T47D (cell line): ENCODE measurements around the gene ATP10A.
"Not testable (repeated sequence)": the region's sequence is repeated elsewhere in the genome, so short reads cannot be mapped to it uniquely, and the experiment has no call there.

Experiments
- DNase-seq, 2 experiments: peaks; one replicate each; pipeline versions ENCODE4 v3.0.0 to v3.0.0-alpha.2; 2011 to 2012; ENCODE audit warnings: low read depth in 1 of 2, low spot score in 1 of 2
- JUND ChIP-seq: IDR thresholded peaks from 2 replicates; pipeline ENCODE4 v1.6.1; 2012; ENCODE audit warnings: low read depth
- in situ Hi-C: cut with HindIII; loops from 2 replicates; pipeline ENCODE4 v1.10.0; 2016; ENCODE audit warnings: low sequenced_read_pairs, low pct_unique_long_range_greater_than_20kb

The ATP10A gene

DNA sequence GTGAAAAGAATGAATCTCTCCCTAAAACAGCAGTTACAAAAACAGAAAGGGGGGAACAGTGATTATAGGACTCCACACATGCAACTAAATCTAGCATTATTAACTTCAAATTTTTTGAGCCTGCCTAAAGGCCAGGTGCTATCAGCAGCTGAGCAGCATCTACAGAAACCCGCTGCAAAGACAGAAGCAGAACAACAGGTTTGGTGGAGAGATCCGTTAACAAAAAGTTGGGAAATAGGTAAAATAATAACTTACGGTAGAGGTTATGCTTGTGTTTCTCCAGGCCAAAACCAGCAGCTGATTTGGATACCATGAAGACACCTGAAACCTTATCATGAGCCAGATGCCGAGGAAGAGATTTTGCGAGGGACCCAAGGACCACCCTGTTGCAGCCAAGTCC lies 222.7 kb downstream of the ATP10A start:
- DNase-seq = no peak
- in situ Hi-C loops = no loop called here
- no peak for TF ChIP-seq JUND

DNA sequence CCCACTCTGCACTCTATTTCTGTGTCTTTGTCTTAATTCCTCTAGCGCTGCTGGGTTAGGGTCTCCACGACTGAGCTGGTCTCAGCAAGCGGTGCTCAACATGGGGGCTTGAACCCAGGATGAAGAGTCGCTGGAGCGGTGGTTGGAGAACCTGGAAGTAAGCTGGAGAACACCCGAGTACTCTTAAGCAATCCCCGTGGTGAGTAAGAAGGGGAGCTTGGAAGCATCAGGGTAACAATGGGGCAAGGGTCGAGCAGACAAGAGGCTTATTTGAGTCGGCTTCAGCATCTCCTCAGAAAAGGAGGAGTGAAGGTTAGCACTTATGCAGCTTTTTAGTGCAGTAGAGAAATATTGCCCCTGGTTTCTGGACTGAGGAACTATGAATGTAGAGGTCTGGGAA lies 226.6 kb downstream of the ATP10A start:
- DNase-seq, in situ Hi-C loops: not testable (repeated sequence)

DNA sequence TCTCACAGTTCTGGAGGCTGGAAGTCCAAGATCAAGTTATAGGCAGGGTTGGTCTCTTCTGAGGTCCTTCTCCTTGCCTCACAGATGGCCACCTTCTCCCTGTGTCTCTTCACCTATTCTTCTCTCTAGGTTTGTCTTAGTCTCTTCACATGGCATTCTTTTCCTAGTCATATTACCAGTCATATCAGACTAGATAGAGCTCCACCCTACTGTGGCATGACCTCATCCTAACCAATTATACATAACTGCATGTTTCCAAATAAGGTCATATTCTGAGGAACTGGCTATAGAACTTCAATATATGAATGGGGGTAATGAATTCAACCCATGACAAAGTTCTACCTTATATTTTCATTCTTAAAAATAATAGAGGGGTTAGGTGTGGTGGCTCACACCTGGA lies 227.9 kb downstream of the ATP10A start:
- DNase-seq = no peak
- in situ Hi-C loops = no loop called here
- TF ChIP-seq JUND = no peak

DNA sequence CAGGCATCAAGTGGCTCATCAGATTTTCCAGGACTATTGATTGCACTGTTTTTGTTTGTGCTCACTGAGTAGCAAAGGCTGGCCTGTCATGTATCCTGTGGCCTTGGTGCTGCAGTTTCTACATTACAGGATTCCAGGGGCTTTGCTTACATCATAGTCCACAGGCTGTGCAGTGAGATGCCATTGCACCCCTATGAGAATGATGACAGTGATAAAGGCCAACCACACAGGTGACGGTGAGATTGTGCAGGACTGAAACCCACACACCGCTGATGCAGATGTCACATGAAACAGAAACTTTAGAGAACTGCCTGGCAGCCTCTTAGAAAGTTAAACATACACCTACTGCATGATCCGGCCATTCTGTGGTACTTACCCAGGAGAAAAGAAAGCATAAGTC lies 229.3 kb downstream of the ATP10A start:
- no peak for TF ChIP-seq JUND
- in situ Hi-C loops = no loop called here
- no peak for DNase-seq

DNA sequence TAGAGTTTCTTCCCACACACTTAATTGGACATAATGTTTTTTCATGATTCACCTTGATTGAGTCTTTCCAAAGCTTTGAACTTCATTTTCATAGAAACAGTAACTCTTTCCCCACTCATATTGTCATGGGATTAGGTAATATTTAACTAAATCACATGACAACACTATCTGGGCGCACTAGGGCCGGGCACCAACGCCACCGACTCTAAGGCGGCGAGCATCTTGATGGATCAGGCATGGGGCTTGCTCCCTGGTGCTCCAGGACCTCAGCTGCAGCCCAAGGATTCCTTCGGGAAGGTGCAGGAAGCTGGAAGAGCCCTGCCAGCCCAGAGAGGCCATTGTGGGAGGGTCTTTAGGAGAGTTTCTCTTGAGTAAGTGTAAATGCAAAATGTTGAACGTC lies 231.2 kb downstream of the ATP10A start:
- no peak for DNase-seq
- in situ Hi-C loops = no loop called here
- no peak for TF ChIP-seq JUND
